Glomerular endothelial cell (primary cell): ENCODE measurements around the gene PYGO1. TPM values are rescaled to one million over a fixed set of nuclear protein-coding genes. Genes with fewer than 3 reads are reported as not detected.
A peak's percentile ranks its signal among the peaks of the same experiment; 100 is the strongest.
"Not testable (repeated sequence)": the region's sequence is repeated elsewhere in the genome, so short reads cannot be mapped to it uniquely, and the experiment has no call there.

Experiments used
- DNase-seq: peaks from one replicate; pipeline ENCODE4 v3.0.0-alpha.2; 2011; ENCODE audit warnings: low read depth, low spot score; ENCODE audit errors: extremely low read depth
- total RNA-seq: library from RNA; depleted of rRNA; stranded (reverse); fragments of >200 nt; gene quantifications from 2 replicates; pipeline ENCODE4 v1.2.3, GENCODE V29; 2015

PYGO1 gene
- total RNA-seq, 1 donor from 2014 or later: 4.7 TPM

DNA sequence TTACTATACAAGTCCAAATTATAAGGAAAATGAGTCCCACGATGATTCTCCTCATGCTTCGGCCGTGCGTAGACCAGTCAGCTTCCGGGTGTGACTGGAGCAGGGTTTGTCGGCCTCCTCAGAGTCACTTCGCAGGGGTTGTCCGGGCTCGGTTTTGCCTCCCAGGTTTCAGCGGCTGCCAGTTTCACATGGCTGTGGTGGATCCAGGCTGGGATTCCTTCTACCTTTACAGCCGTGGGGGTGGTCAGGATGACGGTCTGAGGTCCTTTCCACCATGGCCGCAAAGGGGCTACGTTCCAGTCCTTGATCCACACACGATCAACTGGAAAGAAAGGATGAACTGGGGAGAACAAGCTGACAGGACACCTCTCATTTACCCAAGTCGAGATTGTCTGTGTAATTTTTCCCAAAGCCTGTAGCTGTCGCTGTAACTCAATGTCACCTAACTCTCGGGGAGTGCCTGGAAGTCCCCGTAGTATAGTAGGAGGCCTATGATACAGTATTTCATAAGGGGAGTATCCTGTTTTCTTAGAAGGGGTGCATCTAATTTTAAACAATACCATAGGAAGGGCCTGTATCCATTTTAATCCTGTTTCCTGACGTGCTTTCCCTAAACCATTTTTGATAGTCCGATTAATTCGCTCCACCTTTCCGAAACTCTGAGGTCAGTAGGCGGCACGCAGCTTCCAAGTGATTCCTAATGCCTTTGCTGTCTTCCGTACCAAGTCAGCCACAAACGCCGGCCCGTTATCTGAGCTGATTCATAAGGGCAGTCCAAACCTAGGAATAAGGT, 74.3 kb downstream of the PYGO1 start:
- not testable (repeated sequence) for DNase-seq

DNA sequence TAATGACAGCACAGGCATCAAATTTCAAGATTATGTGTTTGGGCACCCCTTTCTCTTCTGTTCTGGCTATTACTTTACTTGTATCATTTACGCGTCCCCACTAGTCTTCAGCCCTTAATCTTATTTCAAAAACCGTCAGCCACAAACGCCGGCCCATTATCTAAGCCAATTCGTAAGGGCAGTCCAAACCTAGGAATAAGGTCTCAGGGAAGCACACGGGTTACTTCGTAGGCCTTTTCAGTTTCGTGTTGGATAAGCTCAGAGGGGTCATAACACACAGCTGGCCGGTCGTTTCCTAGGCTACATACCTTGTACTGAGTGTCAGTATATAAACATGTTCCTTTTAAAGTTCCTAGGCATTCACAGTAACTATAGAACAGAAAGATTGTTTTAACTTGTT, 75.0 kb downstream of the PYGO1 start:
- DNase-seq: no peak

DNA sequence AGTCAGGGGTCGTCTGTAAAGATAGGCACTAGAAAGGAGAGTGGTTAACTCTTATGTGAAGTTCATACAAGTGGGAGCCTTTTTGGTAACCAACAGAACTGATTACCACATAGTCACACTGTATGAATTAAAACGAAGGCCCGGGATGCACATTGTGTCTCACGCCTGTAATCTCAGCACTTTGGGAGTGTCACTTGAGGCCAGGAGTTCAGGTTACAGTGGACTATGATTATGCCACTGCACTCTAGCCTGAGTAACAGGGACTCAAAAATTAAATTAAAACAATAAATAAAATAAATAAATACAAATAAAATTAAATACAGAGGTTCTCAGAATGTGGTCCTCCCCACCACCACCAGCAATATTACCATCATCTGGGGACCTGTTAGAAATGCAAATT, 80.6 kb downstream of the PYGO1 start:
- DNase-seq: no peak

DNA sequence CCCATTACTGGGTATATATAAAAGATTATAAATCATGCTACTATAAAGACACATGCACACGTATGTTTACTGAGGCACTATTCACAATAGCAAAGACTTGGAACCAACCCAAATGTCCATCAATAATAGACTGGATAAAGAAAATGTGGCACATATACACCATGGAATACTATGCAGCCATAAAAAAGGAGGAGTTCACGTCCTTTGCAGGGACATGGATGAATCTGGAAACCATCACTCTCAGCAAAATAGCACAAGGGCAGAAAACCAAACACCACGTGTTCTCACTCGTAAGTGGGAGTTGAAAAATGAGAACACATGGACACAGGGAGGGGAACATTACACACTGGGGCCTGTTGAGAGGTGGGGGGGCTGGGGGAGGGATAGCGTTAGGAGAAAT, 82.7 kb downstream of the PYGO1 start:
- not testable (repeated sequence) for DNase-seq

DNA sequence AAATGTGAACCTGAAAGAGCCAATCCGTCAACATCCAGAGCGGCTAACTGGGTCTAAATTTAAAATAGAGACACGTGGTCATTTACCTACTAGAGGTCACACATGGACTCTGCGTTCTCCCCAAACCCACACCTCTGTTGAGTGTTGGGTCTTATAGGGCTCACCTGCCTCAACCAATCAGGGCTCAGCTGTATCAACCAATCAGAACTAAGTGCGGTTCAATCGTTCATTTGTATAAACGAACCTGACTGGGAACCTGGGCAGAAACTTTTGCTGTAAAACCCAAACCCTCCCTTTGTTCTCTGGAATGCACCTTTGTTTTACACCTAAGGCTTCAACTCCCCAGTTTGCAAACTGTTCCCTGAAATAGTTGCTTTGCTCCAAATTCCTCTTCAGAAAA, 89.0 kb downstream of the PYGO1 start:
- no peak for DNase-seq

DNA sequence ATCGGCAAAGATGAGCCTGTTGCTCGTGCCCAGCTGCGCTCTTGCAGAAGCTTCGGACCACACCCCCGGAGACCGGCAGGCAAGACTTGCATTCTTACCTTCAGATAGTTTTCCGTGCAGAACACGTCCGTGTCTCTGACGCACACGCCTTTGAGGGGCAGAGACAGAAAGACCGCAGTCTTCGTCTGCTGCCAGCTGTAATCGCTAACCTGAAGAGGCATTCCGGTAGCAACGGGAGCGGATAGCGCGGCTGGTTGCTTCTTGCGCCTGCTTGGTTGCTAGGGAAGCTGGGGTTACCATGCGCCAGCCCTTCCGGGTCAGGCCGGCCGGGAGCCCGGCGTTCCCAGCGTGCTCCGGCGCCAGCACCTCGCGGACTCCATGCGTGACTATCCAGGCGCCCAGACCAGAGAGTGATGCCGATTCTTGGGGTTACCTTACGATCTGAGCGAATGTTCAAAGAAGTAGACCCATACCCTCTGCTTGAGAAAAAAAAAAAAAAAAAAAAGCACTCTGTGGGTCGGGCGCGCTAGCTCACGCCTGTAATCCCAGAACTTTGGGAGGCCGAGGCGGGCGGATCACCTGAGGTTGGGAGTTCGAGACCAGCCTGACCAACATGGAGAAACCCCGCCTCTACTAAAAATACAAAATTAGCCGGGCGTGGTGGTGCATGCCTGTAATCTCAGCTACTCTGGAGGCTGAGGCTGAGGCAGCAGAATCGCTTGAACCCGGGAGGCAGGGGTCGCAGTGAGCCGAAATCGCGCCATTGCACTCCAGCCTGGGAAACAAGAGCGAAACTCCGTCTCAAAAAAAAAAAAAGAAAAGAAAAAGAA, 89.8 kb downstream of the PYGO1 start:
- peak; percentile 31 for DNase-seq

DNA sequence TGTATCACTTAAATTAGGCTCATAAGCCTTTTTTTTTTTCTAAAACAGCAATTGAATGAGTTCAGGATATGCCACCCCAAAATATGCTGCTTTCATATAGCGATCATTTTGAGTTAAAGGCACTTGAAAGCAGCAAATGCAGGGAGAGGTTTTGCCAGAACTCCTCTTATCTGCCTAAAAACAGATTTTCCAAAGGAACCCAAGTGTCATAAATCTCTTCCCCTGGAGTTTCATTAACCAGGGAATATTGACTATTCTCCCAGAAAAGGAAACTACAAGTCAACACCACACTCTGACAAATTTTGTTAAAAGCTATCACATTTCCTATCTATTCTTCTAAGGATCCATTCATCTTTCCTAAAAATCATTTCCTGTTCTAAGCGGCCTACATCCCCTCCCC, 91.4 kb downstream of the PYGO1 start:
- no peak for DNase-seq

DNA sequence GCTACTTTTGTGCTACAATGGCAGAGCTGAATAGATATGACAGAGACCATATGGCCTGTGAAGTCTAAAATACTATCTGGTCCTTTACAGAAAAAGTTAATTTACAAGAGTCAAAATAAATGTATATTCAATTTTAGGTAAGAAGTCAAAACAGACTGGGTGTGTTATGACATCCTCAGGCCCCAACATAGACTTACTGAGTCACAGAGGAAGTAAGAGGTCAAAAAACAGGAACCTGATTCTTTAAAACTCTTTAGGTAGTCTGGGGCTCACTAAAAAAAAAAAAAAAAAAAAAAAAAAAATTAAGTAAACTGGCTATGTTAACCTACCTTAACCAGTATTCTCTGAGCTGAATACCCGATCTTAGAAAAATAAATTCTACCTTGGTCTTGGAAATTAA, 93.2 kb downstream of the PYGO1 start:
- no peak for DNase-seq

DNA sequence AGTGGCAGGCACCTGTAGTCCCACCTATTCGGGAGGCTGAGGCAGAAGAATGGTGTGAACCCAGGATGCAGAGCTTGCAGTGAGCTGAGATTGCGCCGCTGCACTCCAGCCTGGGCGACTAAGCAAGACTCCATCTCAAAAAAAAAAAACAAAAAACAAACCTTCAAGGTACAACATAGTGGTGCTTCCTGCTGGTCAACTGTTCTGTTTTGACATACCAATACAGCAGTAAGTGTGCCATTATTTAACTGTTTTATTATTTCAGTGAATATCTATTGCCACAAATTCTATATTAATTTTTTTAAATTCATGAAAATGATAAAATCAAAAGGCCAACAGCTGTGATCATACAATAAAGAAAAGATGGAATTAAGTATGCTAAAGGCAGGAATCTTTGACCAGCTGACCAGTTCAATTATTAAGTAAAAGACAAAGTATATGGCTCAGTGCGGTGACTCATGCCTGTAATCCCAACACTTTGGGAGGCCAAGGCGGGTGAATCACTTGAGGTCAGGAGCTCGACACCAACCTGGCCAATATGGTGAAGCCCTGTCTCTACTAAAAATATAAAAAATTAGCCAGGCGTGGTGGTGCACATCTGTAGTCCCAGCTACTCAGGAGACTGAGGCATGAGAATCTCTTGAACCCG, 99.1 kb downstream of the PYGO1 start:
- not testable (repeated sequence) for DNase-seq

Other genes starting within 250 kb of the PYGO1 start
- 44.7 and 48.8 TPM in 2 replicates for gene CCPG1, start 180.0 kb downstream of the PYGO1 start, total RNA-seq
- 0.29 and 2.0 TPM in 2 replicates for gene PIERCE2, start 179.8 kb downstream of the PYGO1 start, total RNA-seq
- gene DNAAF4, start 80.1 kb downstream of the PYGO1 start, total RNA-seq: 8.1 and 9.4 TPM in 2 replicates
- gene PRTG, start 154.8 kb upstream of the PYGO1 start, total RNA-seq: 8.6 and 11.9 TPM in 2 replicates